Tibial artery (tissue), 4 donors: ENCODE results near the gene SOX10.

Experiments
- DNase-seq, 2 donors: peaks; one replicate each; pipeline ENCODE4 v3.0.0-alpha.2; 2019
- H3K27ac ChIP-seq, 2 donors: fragments of 200-600 bp; sonication (generic) in 1 of 2; 1 replicate in 1 of 2; 2 replicates in 1 of 2; pipeline ENCODE4 v1.5.1; 2018 to 2019; ENCODE audit warnings: mild to moderate bottlenecking in 1 of 2
- H3K27me3 ChIP-seq, 2 donors: fragments of 200-600 bp; sonication (generic) in 1 of 2; one replicate each; pipeline versions ENCODE4 v1.5.1 to v1.6.0; 2016 to 2019
- H3K36me3 ChIP-seq, 3 donors: fragments of 200-600 bp; sonication (generic) in 2 of 3; one replicate each; pipeline ENCODE4 v1.5.1; 2016 to 2019; ENCODE audit warnings: mild to moderate bottlenecking in 2 of 3
- H3K4me1 ChIP-seq, 4 donors: fragments of 200-600 bp; sonication (generic) in 2 of 4; 1 replicate in 3 of 4; 2 replicates in 1 of 4; pipeline ENCODE4 v1.5.1; 2016 to 2019
- H3K4me3 ChIP-seq, 2 donors: fragments of 200-600 bp; sonication (generic) in 1 of 2; 1 replicate in 1 of 2; 2 replicates in 1 of 2; pipeline ENCODE4 v1.5.1; 2018 to 2019; ENCODE audit warnings: mild to moderate bottlenecking in 2 of 2
- H3K9me3 ChIP-seq, 3 donors: fragments of 200-600 bp; sonication (generic) in 1 of 3; one replicate each; pipeline ENCODE4 v1.5.1; 2016 to 2019
- CTCF ChIP-seq, 2 experiments: fragments of 200-600 bp in 1 of 2; fragments of 450-650 bp in 1 of 2; IDR thresholded peaks; one replicate each; pipeline ENCODE4 v1.5.1; 2017 to 2019; ENCODE audit warnings: antibody characterized with exemption in 2 of 2, mild to moderate bottlenecking in 1 of 2, moderate library complexity in 1 of 2
- intact Hi-C: fragments of 100-400 bp; cut with DNase I; formaldehyde crosslinking; loops from one replicate; pipeline ENCODE4 v1.15.0; 2023; ENCODE audit warnings: low total_unique reads

The SOX10 gene

GRCh38 chr22:38030311-38031133 is 46.2 kb upstream of the SOX10 start:
- Histone ChIP-seq H3K9me3 (no peaks in the 10 kb centered on the region), H3K27me3 (no peaks in the 10 kb centered on the region), H3K36me3 (no peaks in the 10 kb centered on the region), H3K4me1 (peaks cover 0 to 26% (median 14%) of the 10 kb centered on the region in 4 donors), H3K27ac (no peak overlapping the region), H3K4me3 (no peak overlapping the region)
- DNase-seq: no peak
- no peak for TF ChIP-seq CTCF (IDR thresholded peaks at IDR 0.05)
- intact Hi-C loops: no loop called here

GRCh38 chr22:38029901-38030300 is 45.5 kb upstream of the SOX10 start:
- Histone ChIP-seq H3K27me3 (no peaks in the 10 kb centered on the region), H3K4me1 (peaks cover 0 to 22% (median 13%) of the 10 kb centered on the region in 4 donors), H3K9me3 (no peaks in the 10 kb centered on the region), H3K4me3 (no peak overlapping the region), H3K27ac (no peak overlapping the region), H3K36me3 (no peaks in the 10 kb centered on the region)
- no peak for TF ChIP-seq CTCF (IDR thresholded peaks at IDR 0.05)
- DNase-seq: no peak
- intact Hi-C loops: no loop called here

GRCh38 chr22:38029370-38029769 is 45.0 kb upstream of the SOX10 start:
- H3K4me3 ChIP-seq: no peak overlapping the region

GRCh38 chr22:38028344-38029130 is 44.2 kb upstream of the SOX10 start:
- intact Hi-C loops: no loop called here
- Histone ChIP-seq H3K27ac (no peak overlapping the region), H3K9me3 (no peaks in the 10 kb centered on the region), H3K4me3 (no peak overlapping the region), H3K4me1 (peaks cover 0 to 8% (median under 1%) of the 10 kb centered on the region in 4 donors), H3K27me3 (no peaks in the 10 kb centered on the region), H3K36me3 (no peaks in the 10 kb centered on the region)
- no peak for TF ChIP-seq CTCF (IDR thresholded peaks at IDR 0.05)
- DNase-seq: no peak

More at GRCh38 chr22:38029370-38029769, 45.0 kb upstream of the SOX10 start:
- no peak for DNase-seq
- no peaks in the 10 kb centered on the region for H3K36me3 ChIP-seq
- H3K4me1 ChIP-seq: peaks cover 0 to 17% (median 8%) of the 10 kb centered on the region in 4 donors
- no peak for TF ChIP-seq CTCF (IDR thresholded peaks at IDR 0.05)
- no peaks in the 10 kb centered on the region for H3K27me3 ChIP-seq
- H3K9me3 ChIP-seq: no peaks in the 10 kb centered on the region
- intact Hi-C loops: no loop called here
- no peak overlapping the region for H3K27ac ChIP-seq

- Histone ChIP-seq H3K27me3 (no peaks in the 10 kb centered on the region), H3K4me1 (peaks cover 0 to 4% (median 0%) of the 10 kb centered on the region in 4 donors), H3K36me3 (no peaks in the 10 kb centered on the region), H3K4me3 (no peak overlapping the region), H3K27ac (no peak overlapping the region), H3K9me3 (no peaks in the 10 kb centered on the region)
- TF ChIP-seq CTCF (IDR thresholded peaks at IDR 0.05): no peak
- no peak for DNase-seq
- intact Hi-C loops: no loop called here
Measured at GRCh38 chr22:38027487-38027886, 43.1 kb upstream of the SOX10 start.
